ENCODE data around the gene HMGN3. TPM values are rescaled to one million over a fixed set of nuclear protein-coding genes. Genes with fewer than 3 reads are reported as not detected.

Gene HMGN3
- 183 and 188 TPM in 2 replicates for total RNA-seq (2021)
- long read RNA-seq, transcript HMGN3-201 (6 exons, 831 nt), result major isoform, 142 of 393 reads
- long read RNA-seq, transcript HMGN3-202 (6 exons, 872 nt), result minor isoform, 119 of 393 reads
- long read RNA-seq, partial matches to known transcripts, result 77 of 393 reads
- long read RNA-seq, other reads (novel, unspliced or antisense), result 55 of 393 reads

- Histone ChIP-seq H4K5ac (ENCODE audit: insufficient read length, low read depth, low read length) (no peak within 1 kb of the TSS), H3K79me2 (ENCODE audit: insufficient read depth, low read length) (peaks cover 16% of the 10 kb centered on the region; the same call in 1 of the 2 replicates), H3K14ac (ENCODE audit: insufficient read depth, low read length) (peak within 1 kb of the TSS; percentile 76), H3K18ac (ENCODE audit: insufficient read length, low read depth, low read length) (peak within 1 kb of the TSS; percentile 84), H4K8ac (replicated peaks; ENCODE audit: insufficient read length, low read depth, low read length) (no peak within 1 kb of the TSS), H3K27ac (ENCODE audit: insufficient read length, low read depth, low read length) (peak within 1 kb of the TSS; percentile 68), H3K23me2 (ENCODE audit: insufficient read length, low read depth, low read length, poor library complexity, severe bottlenecking) (peaks cover 5% of the 10 kb centered on the region), H2BK20ac (ENCODE audit: low read depth, low read length, poor library complexity, severe bottlenecking) (no peak within 1 kb of the TSS), H2BK15ac (ENCODE audit: low read depth, low read length) (no peak within 1 kb of the TSS), H3K4ac (ENCODE audit: low read depth, low read length) (no peak within 1 kb of the TSS; the same call in 1 of the 2 replicates), H2BK12ac (ENCODE audit: insufficient read length, low read depth, low read length) (no peak within 1 kb of the TSS), H2BK120ac (ENCODE audit: low read depth, low read length, poor library complexity, severe bottlenecking) (no peak within 1 kb of the TSS), H3K4me2 (ENCODE audit: insufficient read depth, insufficient read length, low read length) (peak within 1 kb of the TSS; percentile 93), H3K56ac (ENCODE audit: insufficient read length, low read depth, low read length) (no peak within 1 kb of the TSS), H2BK5ac (ENCODE audit: insufficient read length, low read length) (no peak within 1 kb of the TSS), H4K91ac (ENCODE audit: insufficient read length, low read depth, low read length) (no peak within 1 kb of the TSS), H3K27me3 (ENCODE audit: insufficient read depth, low read length) (no peaks in the 10 kb centered on the region), H3K23ac (ENCODE audit: insufficient read length, low read depth, low read length) (no peak within 1 kb of the TSS), H2AK5ac (ENCODE audit: insufficient read length, low read length) (no peak within 1 kb of the TSS), H3K79me1 (ENCODE audit: insufficient read depth, low read depth, low read length, poor library complexity, severe bottlenecking) (no peaks in the 10 kb centered on the region), H3K9me3 (ENCODE audit: control insufficient read depth, low read depth, low read length) (no peaks in the 10 kb centered on the region), H3K4me1 (ENCODE audit: insufficient read depth, low read length) (no peaks in the 10 kb centered on the region), H3T11ph (ENCODE audit: low read length) (no peak within 1 kb of the TSS), H4K20me1 (ENCODE audit: control insufficient read depth, insufficient read depth, insufficient read length) (no peaks in the 10 kb centered on the region), H3K9ac (ENCODE audit: extremely low read depth, insufficient read length, low read length) (peak within 1 kb of the TSS; percentile 93), H2AFZ (ENCODE audit: low read length) (peak within 1 kb of the TSS; percentile 34)
- DNase-seq, result peak; percentile 92
- H3K9me3 Mint-ChIP-seq, result 0 out of 5 replicates have a peak, but pooled peaks cover 0 to 5% of the 10 kb centered on the region in 2 experiments
- 0 out of 3 replicates have a peak, but pooled peaks have one; percentile 16 for TF ChIP-seq CTCF (conservative IDR thresholded peaks at IDR 0.05)
- peak within 1 kb of the TSS; percentile 96 to 99 for H3K4me3 Mint-ChIP-seq
- H3K4me1 Mint-ChIP-seq, result peaks cover 19 to 23% of the 10 kb centered on the region in 2 experiments
- peak within 1 kb of the TSS; percentile 92 to 97 (median 96) for H3K27ac Mint-ChIP-seq
- WGBS (ENCODE audit: extremely low coverage, insufficient read length, low lambda C conversion rate), result no CpG with 5 or more reads among the region's 51 CpGs
- peaks cover 5% of the 10 kb centered on the region; the same call in 1 of the 2 replicates for H3K27me3 Mint-ChIP-seq (ENCODE audit: low read depth)
- peaks cover 2 to 18% (median 2%) of the 10 kb centered on the region in 3 experiments; a peak in 5 of 7 replicates for H3K36me3 Mint-ChIP-seq (ENCODE audit: insufficient read depth in 1 of 3, low read depth in 3 of 3)
Measured at GRCh38 chr6:79234150-79235022, at the start of gene HMGN3. Gene HMGN3, minus strand, starts transcription at chr6:79234682.

All from H9 (cell line).